Measurements from ENCODE around the gene HIC2.
"Not testable (repeated sequence)": the region's sequence is repeated elsewhere in the genome, so short reads cannot be mapped to it uniquely, and the experiment has no call there.

The HIC2 gene

GRCh38 chr22:21468194-21469096, 51.3 kb downstream of the HIC2 start:
- peak overlapping the region in 4 of 5 donors; percentile 45 to 73 (median 53) for H3K4me3 ChIP-seq (ENCODE audit: low read depth in 1 of 5, low read length in 5 of 5)
- not testable (repeated sequence) for H3K36me3 ChIP-seq (ENCODE audit: control insufficient read depth in 5 of 5, insufficient read depth in 5 of 5, low read length in 5 of 5); H3K27me3 ChIP-seq (ENCODE audit: control insufficient read depth in 5 of 5, insufficient read depth in 4 of 5, low read length in 5 of 5); H3K9ac ChIP-seq (ENCODE audit: low read length in 5 of 5); H3K9me3 ChIP-seq (ENCODE audit: control insufficient read depth in 5 of 5, low read length in 5 of 5); H3K4me1 ChIP-seq (ENCODE audit: control insufficient read depth in 5 of 5, insufficient read depth in 5 of 5, low read length in 5 of 5); H3K27ac ChIP-seq (ENCODE audit: low read depth, low read length)

- H3K27me3 ChIP-seq (ENCODE audit: control insufficient read depth in 5 of 5, insufficient read depth in 4 of 5, low read length in 5 of 5); H3K27ac ChIP-seq (ENCODE audit: low read depth, low read length); H3K4me3 ChIP-seq (ENCODE audit: low read depth in 1 of 5, low read length in 5 of 5); H3K4me1 ChIP-seq (ENCODE audit: control insufficient read depth in 5 of 5, insufficient read depth in 5 of 5, low read length in 5 of 5); H3K9ac ChIP-seq (ENCODE audit: low read length in 5 of 5); H3K36me3 ChIP-seq (ENCODE audit: control insufficient read depth in 5 of 5, insufficient read depth in 5 of 5, low read length in 5 of 5); H3K9me3 ChIP-seq (ENCODE audit: control insufficient read depth in 5 of 5, low read length in 5 of 5): not testable (repeated sequence)
Measured at GRCh38 chr22:21469097-21469994, 52.2 kb downstream of the HIC2 start.

GRCh38 chr22:21472984-21473383, 55.8 kb downstream of the HIC2 start:
- not testable (repeated sequence) for H3K4me3 ChIP-seq (ENCODE audit: low read depth in 1 of 5, low read length in 5 of 5); H3K27me3 ChIP-seq (ENCODE audit: control insufficient read depth in 5 of 5, insufficient read depth in 4 of 5, low read length in 5 of 5); H3K36me3 ChIP-seq (ENCODE audit: control insufficient read depth in 5 of 5, insufficient read depth in 5 of 5, low read length in 5 of 5); H3K9ac ChIP-seq (ENCODE audit: low read length in 5 of 5); H3K4me1 ChIP-seq (ENCODE audit: control insufficient read depth in 5 of 5, insufficient read depth in 5 of 5, low read length in 5 of 5); H3K9me3 ChIP-seq (ENCODE audit: control insufficient read depth in 5 of 5, low read length in 5 of 5); H3K27ac ChIP-seq (ENCODE audit: low read depth, low read length)

- H3K27ac ChIP-seq (ENCODE audit: low read depth, low read length); H3K9me3 ChIP-seq (ENCODE audit: control insufficient read depth in 5 of 5, low read length in 5 of 5); H3K4me1 ChIP-seq (ENCODE audit: control insufficient read depth in 5 of 5, insufficient read depth in 5 of 5, low read length in 5 of 5); H3K4me3 ChIP-seq (ENCODE audit: low read depth in 1 of 5, low read length in 5 of 5); H3K36me3 ChIP-seq (ENCODE audit: control insufficient read depth in 5 of 5, insufficient read depth in 5 of 5, low read length in 5 of 5); H3K9ac ChIP-seq (ENCODE audit: low read length in 5 of 5); H3K27me3 ChIP-seq (ENCODE audit: control insufficient read depth in 5 of 5, insufficient read depth in 4 of 5, low read length in 5 of 5): not testable (repeated sequence)
Measured at GRCh38 chr22:21473664-21474063, 56.5 kb downstream of the HIC2 start.

GRCh38 chr22:21484039-21484438, 66.9 kb downstream of the HIC2 start:
- H3K4me3 ChIP-seq (ENCODE audit: low read depth in 1 of 5, low read length in 5 of 5); H3K27me3 ChIP-seq (ENCODE audit: control insufficient read depth in 5 of 5, insufficient read depth in 4 of 5, low read length in 5 of 5); H3K9ac ChIP-seq (ENCODE audit: low read length in 5 of 5): not testable (repeated sequence)

GRCh38 chr22:21487723-21488122, 70.6 kb downstream of the HIC2 start:
- H3K9ac ChIP-seq (ENCODE audit: low read length in 5 of 5); H3K4me1 ChIP-seq (ENCODE audit: control insufficient read depth in 5 of 5, insufficient read depth in 5 of 5, low read length in 5 of 5); H3K27me3 ChIP-seq (ENCODE audit: control insufficient read depth in 5 of 5, insufficient read depth in 4 of 5, low read length in 5 of 5); H3K4me3 ChIP-seq (ENCODE audit: low read depth in 1 of 5, low read length in 5 of 5); H3K9me3 ChIP-seq (ENCODE audit: control insufficient read depth in 5 of 5, low read length in 5 of 5); H3K36me3 ChIP-seq (ENCODE audit: control insufficient read depth in 5 of 5, insufficient read depth in 5 of 5, low read length in 5 of 5); H3K27ac ChIP-seq (ENCODE audit: low read depth, low read length): not testable (repeated sequence)

More at GRCh38 chr22:21484039-21484438, 66.9 kb downstream of the HIC2 start:
- H3K36me3 ChIP-seq (ENCODE audit: control insufficient read depth in 5 of 5, insufficient read depth in 5 of 5, low read length in 5 of 5); H3K4me1 ChIP-seq (ENCODE audit: control insufficient read depth in 5 of 5, insufficient read depth in 5 of 5, low read length in 5 of 5); H3K27ac ChIP-seq (ENCODE audit: low read depth, low read length); H3K9me3 ChIP-seq (ENCODE audit: control insufficient read depth in 5 of 5, low read length in 5 of 5): not testable (repeated sequence)

GRCh38 chr22:21489149-21489680, 72.0 kb downstream of the HIC2 start:
- not testable (repeated sequence) for H3K9ac ChIP-seq (ENCODE audit: low read length in 5 of 5); H3K9me3 ChIP-seq (ENCODE audit: control insufficient read depth in 5 of 5, low read length in 5 of 5); H3K27ac ChIP-seq (ENCODE audit: low read depth, low read length); H3K27me3 ChIP-seq (ENCODE audit: control insufficient read depth in 5 of 5, insufficient read depth in 4 of 5, low read length in 5 of 5); H3K4me3 ChIP-seq (ENCODE audit: low read depth in 1 of 5, low read length in 5 of 5); H3K36me3 ChIP-seq (ENCODE audit: control insufficient read depth in 5 of 5, insufficient read depth in 5 of 5, low read length in 5 of 5); H3K4me1 ChIP-seq (ENCODE audit: control insufficient read depth in 5 of 5, insufficient read depth in 5 of 5, low read length in 5 of 5)

- H3K27ac ChIP-seq (ENCODE audit: low read depth, low read length); H3K9me3 ChIP-seq (ENCODE audit: control insufficient read depth in 5 of 5, low read length in 5 of 5); H3K4me3 ChIP-seq (ENCODE audit: low read depth in 1 of 5, low read length in 5 of 5); H3K4me1 ChIP-seq (ENCODE audit: control insufficient read depth in 5 of 5, insufficient read depth in 5 of 5, low read length in 5 of 5); H3K27me3 ChIP-seq (ENCODE audit: control insufficient read depth in 5 of 5, insufficient read depth in 4 of 5, low read length in 5 of 5); H3K9ac ChIP-seq (ENCODE audit: low read length in 5 of 5); H3K36me3 ChIP-seq (ENCODE audit: control insufficient read depth in 5 of 5, insufficient read depth in 5 of 5, low read length in 5 of 5): not testable (repeated sequence)
Measured at GRCh38 chr22:21490556-21490955, 73.4 kb downstream of the HIC2 start.

- not testable (repeated sequence) for H3K4me1 ChIP-seq (ENCODE audit: control insufficient read depth in 5 of 5, insufficient read depth in 5 of 5, low read length in 5 of 5); H3K36me3 ChIP-seq (ENCODE audit: control insufficient read depth in 5 of 5, insufficient read depth in 5 of 5, low read length in 5 of 5); H3K9me3 ChIP-seq (ENCODE audit: control insufficient read depth in 5 of 5, low read length in 5 of 5); H3K27me3 ChIP-seq (ENCODE audit: control insufficient read depth in 5 of 5, insufficient read depth in 4 of 5, low read length in 5 of 5); H3K4me3 ChIP-seq (ENCODE audit: low read depth in 1 of 5, low read length in 5 of 5); H3K9ac ChIP-seq (ENCODE audit: low read length in 5 of 5); H3K27ac ChIP-seq (ENCODE audit: low read depth, low read length)
Measured at GRCh38 chr22:21492271-21492670, 75.1 kb downstream of the HIC2 start.

All from subcutaneous abdominal adipose tissue (tissue), 5 donors.